ENCODE measurements around the gene RNF157. TPM values are rescaled to one million over a fixed set of nuclear protein-coding genes. Genes with fewer than 3 reads are reported as not detected.

RNF157 gene
- total and polyA plus RNA-seq, 2 of the 13 experiments (the other 11 are each of a cell fraction or from before 2014, with no cell fraction given): 0.44 to 1.5 TPM

GRCh38 chr17:76265624-76266243 is 25.4 kb upstream of the RNF157 start (continued):
- TF ChIP-seq TFE3 (CRISPR knock-in tag; IDR thresholded peaks at IDR 0.05): no peak
- no peak for TF ChIP-seq KDM4B (CRISPR knock-in tag; IDR thresholded peaks at IDR 0.05)
- TF ChIP-seq AGO2 (optimal IDR thresholded peaks at IDR 0.05; ENCODE audit: low read depth, low read length): peak; percentile 77
- TF ChIP-seq FOXK1 (CRISPR knock-in tag; IDR thresholded peaks at IDR 0.05; ENCODE audit: borderline replicate concordance, low read depth): peak; percentile 92; the same call in 1 of the 2 replicates
- no peak for TF ChIP-seq KLF9 (CRISPR knock-in tag; IDR thresholded peaks at IDR 0.05; ENCODE audit: low read depth)
- TF ChIP-seq CEBPB (IDR thresholded peaks at IDR 0.05; ENCODE audit: borderline replicate concordance, low read depth, low read length): no peak
- TF ChIP-seq ZNF543 (CRISPR knock-in tag; IDR thresholded peaks at IDR 0.05): no peak
- no peak for TF ChIP-seq SNAPC2 (CRISPR knock-in tag; IDR thresholded peaks at IDR 0.05)
- TF ChIP-seq ZNF790 (CRISPR knock-in tag; IDR thresholded peaks at IDR 0.05; ENCODE audit: borderline replicate concordance): no peak
- no peak for TF ChIP-seq HHEX (CRISPR knock-in tag; IDR thresholded peaks at IDR 0.05)
- no peak for TF ChIP-seq GTF3A (CRISPR knock-in tag; conservative IDR thresholded peaks at IDR 0.05)
- TF ChIP-seq NFATC3 (CRISPR knock-in tag; IDR thresholded peaks at IDR 0.05): no peak
- no peak for TF ChIP-seq POLR2AphosphoS5 (IDR thresholded peaks at IDR 0.05; ENCODE audit: low read depth, low read length)
- TF ChIP-seq TARDBP (CRISPR knock-in tag; IDR thresholded peaks at IDR 0.05): no peak
- peak; percentile 41; the same call in 1 of the 2 replicates for TF ChIP-seq THAP11 (CRISPR knock-in tag; IDR thresholded peaks at IDR 0.05)
- TF ChIP-seq ZNF879 (CRISPR knock-in tag; IDR thresholded peaks at IDR 0.05): no peak
- TF ChIP-seq, protein P1, sequence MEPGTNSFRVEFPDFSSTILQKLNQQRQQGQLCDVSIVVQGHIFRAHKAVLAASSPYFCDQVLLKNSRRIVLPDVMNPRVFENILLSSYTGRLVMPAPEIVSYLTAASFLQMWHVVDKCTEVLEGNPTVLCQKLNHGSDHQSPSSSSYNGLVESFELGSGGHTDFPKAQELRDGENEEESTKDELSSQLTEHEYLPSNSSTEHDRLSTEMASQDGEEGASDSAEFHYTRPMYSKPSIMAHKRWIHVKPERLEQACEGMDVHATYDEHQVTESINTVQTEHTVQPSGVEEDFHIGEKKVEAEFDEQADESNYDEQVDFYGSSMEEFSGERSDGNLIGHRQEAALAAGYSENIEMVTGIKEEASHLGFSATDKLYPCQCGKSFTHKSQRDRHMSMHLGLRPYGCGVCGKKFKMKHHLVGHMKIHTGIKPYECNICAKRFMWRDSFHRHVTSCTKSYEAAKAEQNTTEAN (CRISPR knock-in tag; conservative IDR thresholded peaks at IDR 0.05): no peak; the same call in 1 of the 2 replicates
- no peak for TF ChIP-seq ELF4 (CRISPR knock-in tag; IDR thresholded peaks at IDR 0.05; ENCODE audit: borderline replicate concordance)
- no peak for TF ChIP-seq FOXM1 (CRISPR knock-in tag; IDR thresholded peaks at IDR 0.05)
- no peak for TF ChIP-seq SNAPC5 (CRISPR knock-in tag; IDR thresholded peaks at IDR 0.05; ENCODE audit: borderline replicate concordance)
- TF ChIP-seq SATB2 (CRISPR knock-in tag; IDR thresholded peaks at IDR 0.05): no peak
- TF ChIP-seq HNF4A (CRISPR knock-in tag; IDR thresholded peaks at IDR 0.05): no peak
- no peak for TF ChIP-seq ZIK1 (CRISPR knock-in tag; IDR thresholded peaks at IDR 0.05; ENCODE audit: borderline replicate concordance, low read depth)
- TF ChIP-seq CENPX (CRISPR knock-in tag; IDR thresholded peaks at IDR 0.05): no peak
- no peak for TF ChIP-seq RFX3 (CRISPR knock-in tag; IDR thresholded peaks at IDR 0.05)
- peak; percentile 46; the same call in 1 of the 2 replicates for TF ChIP-seq SP2 (CRISPR knock-in tag; IDR thresholded peaks at IDR 0.05)
- TF ChIP-seq ZNF12 (CRISPR knock-in tag; IDR thresholded peaks at IDR 0.05): no peak
- TF ChIP-seq PLRG1 (conservative IDR thresholded peaks at IDR 0.05): no peak
- TF ChIP-seq TSC22D2 (CRISPR knock-in tag; IDR thresholded peaks at IDR 0.05; ENCODE audit: borderline replicate concordance): no peak
- no peak for TF ChIP-seq SYNCRIP (IDR thresholded peaks at IDR 0.05; ENCODE audit: insufficient read depth, low read depth, low read length)
